ENCODE measurements around the gene SRD5A1.

SRD5A1 gene

GRCh38 chr5:6686915-6687409 is 53.7 kb downstream of the SRD5A1 start:
- DNase-seq (ENCODE audit: insufficient read length, low spot score) = no peak
- FAIRE-seq = no peak
- no peak for TF ChIP-seq SPI1 (IDR thresholded peaks at IDR 0.05; ENCODE audit: low read depth, low read length)
- TF ChIP-seq PAX5 (IDR thresholded peaks at IDR 0.05; ENCODE audit: insufficient read depth, low read length, severe bottlenecking) = no peak
- TF ChIP-seq POU2F2 (IDR thresholded peaks at IDR 0.05; ENCODE audit: low read depth, low read length) = no peak
- no peak for TF ChIP-seq POLR2A (IDR thresholded peaks at IDR 0.05; ENCODE audit: low read depth, low read length)
- no peak for TF ChIP-seq POLR2AphosphoS5 (IDR thresholded peaks at IDR 0.05; ENCODE audit: low read depth, low read length)
- no peak for TF ChIP-seq TAF1 (IDR thresholded peaks at IDR 0.05; ENCODE audit: low read depth, low read length)

- TF ChIP-seq POLR2AphosphoS5 (IDR thresholded peaks at IDR 0.05; ENCODE audit: low read depth, low read length) = no peak
- no peak for TF ChIP-seq PAX5 (IDR thresholded peaks at IDR 0.05; ENCODE audit: insufficient read depth, low read length, severe bottlenecking)
- no peak for TF ChIP-seq SPI1 (IDR thresholded peaks at IDR 0.05; ENCODE audit: low read depth, low read length)
- TF ChIP-seq TAF1 (IDR thresholded peaks at IDR 0.05; ENCODE audit: low read depth, low read length) = no peak
- TF ChIP-seq POLR2A (IDR thresholded peaks at IDR 0.05; ENCODE audit: low read depth, low read length) = no peak
- no peak for TF ChIP-seq POU2F2 (IDR thresholded peaks at IDR 0.05; ENCODE audit: low read depth, low read length)
- FAIRE-seq (no peak), DNase-seq (ENCODE audit: insufficient read length, low spot score) (no peak)
These were observed 54.3 kb downstream of the SRD5A1 start for GRCh38 chr5:6687505-6687904.

- TF ChIP-seq POLR2AphosphoS5 (IDR thresholded peaks at IDR 0.05; ENCODE audit: low read depth, low read length) (no peak), PAX5 (IDR thresholded peaks at IDR 0.05; ENCODE audit: insufficient read depth, low read length, severe bottlenecking) (no peak), POU2F2 (IDR thresholded peaks at IDR 0.05; ENCODE audit: low read depth, low read length) (no peak), TAF1 (IDR thresholded peaks at IDR 0.05; ENCODE audit: low read depth, low read length) (no peak), SPI1 (IDR thresholded peaks at IDR 0.05; ENCODE audit: low read depth, low read length) (no peak), POLR2A (IDR thresholded peaks at IDR 0.05; ENCODE audit: low read depth, low read length) (no peak)
- FAIRE-seq (no peak), DNase-seq (ENCODE audit: insufficient read length, low spot score) (no peak)
These were observed 59.7 kb downstream of the SRD5A1 start for GRCh38 chr5:6692906-6693305.

- no peak for TF ChIP-seq SPI1 (IDR thresholded peaks at IDR 0.05; ENCODE audit: low read depth, low read length)
- FAIRE-seq = no peak
- no peak for DNase-seq (ENCODE audit: insufficient read length, low spot score)
These were observed 65.5 kb downstream of the SRD5A1 start for GRCh38 chr5:6698696-6699095.

GRCh38 chr5:6699357-6699756 is 66.1 kb downstream of the SRD5A1 start:
- no peak for TF ChIP-seq PAX5 (IDR thresholded peaks at IDR 0.05; ENCODE audit: insufficient read depth, low read length, severe bottlenecking)
- TF ChIP-seq POLR2A (IDR thresholded peaks at IDR 0.05; ENCODE audit: low read depth, low read length) = no peak
- TF ChIP-seq TAF1 (IDR thresholded peaks at IDR 0.05; ENCODE audit: low read depth, low read length) = no peak
- TF ChIP-seq POLR2AphosphoS5 (IDR thresholded peaks at IDR 0.05; ENCODE audit: low read depth, low read length) = no peak
- FAIRE-seq (no peak), DNase-seq (ENCODE audit: insufficient read length, low spot score) (no peak)

GRCh38 chr5:6700074-6700684 is 66.9 kb downstream of the SRD5A1 start:
- TF ChIP-seq POU2F2 (IDR thresholded peaks at IDR 0.05; ENCODE audit: low read depth, low read length) (no peak), TAF1 (IDR thresholded peaks at IDR 0.05; ENCODE audit: low read depth, low read length) (no peak), PAX5 (IDR thresholded peaks at IDR 0.05; ENCODE audit: insufficient read depth, low read length, severe bottlenecking) (no peak), POLR2A (IDR thresholded peaks at IDR 0.05; ENCODE audit: low read depth, low read length) (no peak), SPI1 (IDR thresholded peaks at IDR 0.05; ENCODE audit: low read depth, low read length) (no peak), POLR2AphosphoS5 (IDR thresholded peaks at IDR 0.05; ENCODE audit: low read depth, low read length) (no peak)
- DNase-seq (ENCODE audit: insufficient read length, low spot score) = no peak
- FAIRE-seq = no peak

- no peak for TF ChIP-seq POU2F2 (IDR thresholded peaks at IDR 0.05; ENCODE audit: low read depth, low read length)
- no peak for TF ChIP-seq TAF1 (IDR thresholded peaks at IDR 0.05; ENCODE audit: low read depth, low read length)
- TF ChIP-seq POLR2A (IDR thresholded peaks at IDR 0.05; ENCODE audit: low read depth, low read length) = no peak
- no peak for TF ChIP-seq PAX5 (IDR thresholded peaks at IDR 0.05; ENCODE audit: insufficient read depth, low read length, severe bottlenecking)
- TF ChIP-seq POLR2AphosphoS5 (IDR thresholded peaks at IDR 0.05; ENCODE audit: low read depth, low read length) = no peak
- TF ChIP-seq SPI1 (IDR thresholded peaks at IDR 0.05; ENCODE audit: low read depth, low read length) = no peak
- FAIRE-seq (no peak), DNase-seq (ENCODE audit: insufficient read length, low spot score) (no peak)
These were observed 67.6 kb downstream of the SRD5A1 start for GRCh38 chr5:6700685-6701355.

- FAIRE-seq = no peak
- TF ChIP-seq POU2F2 (IDR thresholded peaks at IDR 0.05; ENCODE audit: low read depth, low read length) (no peak), POLR2AphosphoS5 (IDR thresholded peaks at IDR 0.05; ENCODE audit: low read depth, low read length) (no peak)
- no peak for DNase-seq (ENCODE audit: insufficient read length, low spot score)
These were observed 68.3 kb downstream of the SRD5A1 start for GRCh38 chr5:6701491-6701890.

- no peak for TF ChIP-seq POU2F2 (IDR thresholded peaks at IDR 0.05; ENCODE audit: low read depth, low read length)
- TF ChIP-seq TAF1 (IDR thresholded peaks at IDR 0.05; ENCODE audit: low read depth, low read length) = no peak
- TF ChIP-seq POLR2A (IDR thresholded peaks at IDR 0.05; ENCODE audit: low read depth, low read length) = no peak
- no peak for TF ChIP-seq PAX5 (IDR thresholded peaks at IDR 0.05; ENCODE audit: insufficient read depth, low read length, severe bottlenecking)
- TF ChIP-seq SPI1 (IDR thresholded peaks at IDR 0.05; ENCODE audit: low read depth, low read length) = no peak
- no peak for TF ChIP-seq POLR2AphosphoS5 (IDR thresholded peaks at IDR 0.05; ENCODE audit: low read depth, low read length)
- DNase-seq (ENCODE audit: insufficient read length, low spot score) (no peak), FAIRE-seq (no peak)
These were observed 69.4 kb downstream of the SRD5A1 start for GRCh38 chr5:6702633-6703032.

GRCh38 chr5:6703806-6704205 is 70.6 kb downstream of the SRD5A1 start:
- no peak for DNase-seq (ENCODE audit: insufficient read length, low spot score)
- TF ChIP-seq POLR2A (IDR thresholded peaks at IDR 0.05; ENCODE audit: low read depth, low read length) = no peak
- no peak for TF ChIP-seq PAX5 (IDR thresholded peaks at IDR 0.05; ENCODE audit: insufficient read depth, low read length, severe bottlenecking)
- TF ChIP-seq TAF1 (IDR thresholded peaks at IDR 0.05; ENCODE audit: low read depth, low read length) = no peak
- no peak for TF ChIP-seq SPI1 (IDR thresholded peaks at IDR 0.05; ENCODE audit: low read depth, low read length)
- no peak for TF ChIP-seq POU2F2 (IDR thresholded peaks at IDR 0.05; ENCODE audit: low read depth, low read length)
- TF ChIP-seq POLR2AphosphoS5 (IDR thresholded peaks at IDR 0.05; ENCODE audit: low read depth, low read length) = no peak
- FAIRE-seq = no peak

Measured in GM12891 (cell line).